Measurements from ENCODE around the gene BPNT1. TPM values are rescaled to one million over a fixed set of nuclear protein-coding genes. Genes with fewer than 3 reads are reported as not detected.
A peak's percentile ranks its signal among the peaks of the same experiment; 100 is the strongest.

Gene BPNT1
- total RNA-seq, 1 donor from 2014 or later = 30.6 TPM

GRCh38 chr1:220012259-220012658 lies 77.3 kb downstream of the BPNT1 start:
- DNase-seq (ENCODE audit: low read depth) = peak; percentile 62

DNA sequence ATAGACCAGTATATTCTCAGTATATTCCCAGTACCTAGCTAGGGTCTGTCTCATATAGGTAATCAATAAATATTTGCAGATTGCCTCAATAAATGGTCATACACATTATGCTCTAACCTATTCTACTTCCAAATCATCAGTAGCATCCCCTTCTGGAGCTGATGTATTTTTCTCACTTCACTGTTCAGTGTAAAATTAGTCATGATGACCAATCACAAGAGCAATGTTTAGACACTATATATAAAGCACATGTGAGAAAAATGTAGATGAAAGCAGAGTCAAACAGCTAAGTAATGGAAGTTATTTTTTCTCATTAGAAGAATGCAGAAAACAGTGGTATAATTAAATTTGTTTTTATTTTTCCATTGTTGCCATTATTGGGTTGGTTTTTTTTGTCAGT lies 78.0 kb downstream of the BPNT1 start:
- DNase-seq (ENCODE audit: low read depth) = no peak

MicroRNAs encoded within 50 kb of the gene (microRNA counts, 767-probe panel; counts per million panel counts)
- microRNA hsa-miR-194-5p (not detected), microRNA hsa-miR-215 (not detected)

Small RNA genes lying within 50 kb of the gene (microRNA-seq; reads per million reads assigned to microRNA genes)
- gene MIR194-1 = 0.48 reads per million
- 0.48 reads per million for gene MIR215

Other genes with a start within 250 kb of the BPNT1 start
- not detected in 2 replicates for gene SLC30A10, start 161.2 kb downstream of the BPNT1 start, total RNA-seq
- 69.3 and 83.8 TPM in 2 replicates for gene EPRS1, start 43.3 kb downstream of the BPNT1 start, total RNA-seq
- 82.0 and 90.6 TPM in 2 replicates for gene IARS2, start 4.3 kb upstream of the BPNT1 start, total RNA-seq
- gene RAB3GAP2, start 182.7 kb upstream of the BPNT1 start, total RNA-seq = 18.7 and 21.4 TPM in 2 replicates

All from myocyte (in vitro differentiated cells).